GM19238 (cell line): ENCODE results near the gene MDP1.

Experiments
- DNase-seq: peaks from one replicate; pipeline ENCODE4 v3.0.0; 2011; ENCODE audit warnings: low spot score; ENCODE audit not compliant: insufficient read length

Gene MDP1

GRCh38 chr14:24182110-24182882 lies 33.6 kb downstream of the MDP1 start:
- DNase-seq = no peak

GRCh38 chr14:24181371-24182077 lies 34.3 kb downstream of the MDP1 start:
- no peak for DNase-seq

GRCh38 chr14:24179961-24180796 lies 35.7 kb downstream of the MDP1 start:
- DNase-seq = no peak

- no peak for DNase-seq
Observed at GRCh38 chr14:24179294-24179960, 36.4 kb downstream of the MDP1 start.

GRCh38 chr14:24178399-24179178 lies 37.3 kb downstream of the MDP1 start:
- no peak for DNase-seq

GRCh38 chr14:24177891-24178290 lies 38.0 kb downstream of the MDP1 start:
- DNase-seq = no peak

- DNase-seq = no peak
Observed at GRCh38 chr14:24177041-24177825, 38.6 kb downstream of the MDP1 start.

GRCh38 chr14:24176599-24176998 lies 39.3 kb downstream of the MDP1 start:
- DNase-seq = no peak

GRCh38 chr14:24172871-24173281 lies 43.0 kb downstream of the MDP1 start:
- no peak for DNase-seq

GRCh38 chr14:24172261-24172860 lies 43.5 kb downstream of the MDP1 start:
- no peak for DNase-seq

GRCh38 chr14:24171422-24172260 lies 44.2 kb downstream of the MDP1 start, which contains the start of gene REC8:
TSS of gene REC8 (plus strand) at chr14:24172080. CDS start at chr14:24172553, 473 bp downstream.
- peak; percentile 93 for DNase-seq

- DNase-seq = no peak
Observed at GRCh38 chr14:24167469-24168114, 48.3 kb downstream of the MDP1 start.

GRCh38 chr14:24165785-24166184 lies 50.1 kb downstream of the MDP1 start:
- no peak for DNase-seq

GRCh38 chr14:24164518-24164991 lies 51.3 kb downstream of the MDP1 start:
- no peak for DNase-seq
